NB4 (cell line): ENCODE measurements around the gene TSPAN15.

Experiments used
- CTCF ChIP-seq: IDR thresholded peaks from one replicate; pipeline ENCODE4 v1.5.1; 2012; ENCODE audit warnings: low read depth, low read length
- MAX ChIP-seq: IDR thresholded peaks from 2 replicates; pipeline ENCODE4 v1.6.1; 2011; ENCODE audit warnings: low read depth, low read length
- POLR2A ChIP-seq: IDR thresholded peaks from 2 replicates; pipeline ENCODE4 v1.6.1; 2011; ENCODE audit warnings: mild to moderate bottlenecking; ENCODE audit not compliant: insufficient read length; ENCODE audit errors: extremely low read depth

GRCh38 chr10:69473304-69473990 lies 22.2 kb downstream of the TSPAN15 start:
- TF ChIP-seq CTCF (no peak), POLR2A (no peak), MAX (no peak)
